Panc1 (cell line): Measurements from ENCODE around the gene DIAPH1. TPM values are rescaled to one million over a fixed set of nuclear protein-coding genes. Genes with fewer than 3 reads are reported as not detected.

Experiments
- ATAC-seq: fragments of 200-7000 bp; cut with Tn5 transposase; 2 replicates; pipeline ENCODE4 v1.9.1; 2020; ENCODE audit warnings: mild to moderate bottlenecking, moderate library complexity
- BruUV-seq: library from RNA; stranded (reverse); fragments of 400-500 nt; replicated peaks from 2 replicates; lab custom pipeline; 2021; lab: Mats Ljungman, UMichigan
- CTCF ChIA-PET: fragments of 300-600 bp; sonication (Branson Sonifier 250); formaldehyde crosslinking; loops from one replicate; lab custom pipeline; 2022; ENCODE audit warnings: antibody characterized with exemption; lab: Charles Lee
- POLR2A ChIA-PET: fragments of 300-600 bp; sonication (Branson Sonifier 250); formaldehyde crosslinking; loops from one replicate; lab custom pipeline; 2022; ENCODE audit warnings: antibody characterized with exemption; lab: Charles Lee
- DNase-seq: peaks from one replicate; pipeline ENCODE4 v3.0.0-alpha.2; 2010; ENCODE audit warnings: low read depth, low spot score
- H3K27ac ChIP-seq: 2 replicates; pipeline ENCODE4 v1.5.1; 2011; ENCODE audit warnings: mild to moderate bottlenecking, low read length, inconsistent platforms
- H3K27me3 ChIP-seq: fragments of 200-500 bp; sonication (Bioruptor generic); 2 replicates; pipeline ENCODE4 v1.6.0; 2014; ENCODE audit warnings: low read length, inconsistent platforms; ENCODE audit not compliant: control insufficient read depth, insufficient read depth
- H3K36me3 ChIP-seq: fragments of 200-500 bp; sonication (Bioruptor generic); 2 replicates; pipeline ENCODE4 v1.5.1; 2014; ENCODE audit warnings: inconsistent platforms, mild to moderate bottlenecking, low read length, moderate library complexity; ENCODE audit not compliant: control insufficient read depth, insufficient read depth
- H3K4me1 ChIP-seq: 2 replicates; pipeline ENCODE4 v1.5.1; 2011; ENCODE audit warnings: inconsistent platforms, mild to moderate bottlenecking, low read length, moderate library complexity; ENCODE audit not compliant: control insufficient read depth, insufficient read depth
- H3K4me3 ChIP-seq, 2 experiments: 2 replicates each; pipeline ENCODE4 v1.5.1; 2011 to 2012; ENCODE audit warnings: low read depth in 2 of 2, low read length in 2 of 2, mild to moderate bottlenecking in 2 of 2, inconsistent platforms in 1 of 2, moderate library complexity in 1 of 2
- H3K9me3 ChIP-seq: fragments of 200-500 bp; sonication (Bioruptor generic); 2 replicates; pipeline ENCODE4 v1.5.1; 2014; ENCODE audit warnings: low read depth, mild to moderate bottlenecking, inconsistent platforms, low read length, moderate library complexity; ENCODE audit not compliant: control insufficient read depth, insufficient read depth
- CTCF ChIP-seq: fragments of 450-650 bp; IDR thresholded peaks from 2 replicates; pipeline ENCODE4 v1.5.1; 2017; ENCODE audit warnings: mild to moderate bottlenecking
- POLR2AphosphoS5 ChIP-seq: IDR thresholded peaks from 2 replicates; pipeline ENCODE4 v1.6.1; 2012; ENCODE audit warnings: mild to moderate bottlenecking, low read depth, low read length, moderate library complexity
- SIN3A ChIP-seq: IDR thresholded peaks from 2 replicates; pipeline ENCODE4 v1.6.1; 2012; ENCODE audit warnings: low read depth, mild to moderate bottlenecking, low read length, moderate library complexity, borderline replicate concordance; ENCODE audit not compliant: insufficient read depth
- TCF7L2 ChIP-seq: IDR thresholded peaks from 2 replicates; pipeline ENCODE4 v1.6.1; 2011; ENCODE audit warnings: mild to moderate bottlenecking, low read depth, low read length, inconsistent platforms
- in situ Hi-C: cut with HindIII; loops from 2 replicates; pipeline ENCODE4 v1.10.0; 2016; ENCODE audit warnings: low sequenced_read_pairs, low pct_unique_long_range_greater_than_20kb
- intact Hi-C: fragments of 100-400 bp; cut with micrococcal nuclease; formaldehyde crosslinking; loops from one replicate; pipeline ENCODE4 v1.10.0; 2022; ENCODE audit not compliant: unreplicated experiment
- total RNA-seq: library from RNA; stranded (reverse); gene quantifications from one replicate; pipeline ENCODE4 v1.2.1, GENCODE V29; 2021; ENCODE audit not compliant: unreplicated experiment
- TF ChIP-seq, protein P1 (sequence below), 2 experiments: IDR thresholded peaks; 2 replicates each; pipeline ENCODE4 v1.6.1; 2011 to 2012; ENCODE audit warnings: low read depth in 2 of 2, control low read depth in 1 of 2, low read length in 1 of 2, mild to moderate bottlenecking in 1 of 2, moderate library complexity in 1 of 2; ENCODE audit not compliant: insufficient read depth in 1 of 2

The DIAPH1 gene
- total RNA-seq, 1 experiment from 2014 or later = 155 TPM

DNA sequence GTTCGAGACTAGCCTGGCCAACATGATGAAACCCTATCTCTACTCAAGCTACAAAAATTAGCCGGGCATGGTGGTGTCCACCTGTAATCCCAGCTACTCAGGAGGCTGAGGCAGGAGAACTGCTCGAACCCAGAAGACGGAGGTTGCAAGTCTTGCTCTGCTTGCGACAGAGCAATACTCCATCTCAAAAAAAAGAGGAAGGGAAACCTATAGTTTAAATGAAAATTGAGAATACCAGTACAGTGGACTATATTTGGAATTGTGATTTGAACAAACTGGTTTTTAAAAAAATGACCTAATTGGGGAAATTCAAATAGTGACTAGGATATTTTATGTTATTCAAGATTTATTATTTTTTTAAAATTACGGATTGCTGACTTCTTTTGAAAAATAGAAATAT lies 33.2 kb downstream of the DIAPH1 start:
- H3K27ac ChIP-seq = no peak overlapping the region
- ChIA-PET CTCF (no interaction called here), POLR2A (no interaction called here)
- intact Hi-C loops (no loop called here), in situ Hi-C loops (no loop called here)
- no peak for DNase-seq
- ATAC-seq = no peak
- H3K36me3 ChIP-seq = peaks cover 31% of the 10 kb centered on the region
- H3K4me1 ChIP-seq = no peaks in the 10 kb centered on the region
- TF ChIP-seq POLR2AphosphoS5 (no peak), TCF7L2 (no peak), CTCF (no peak), SIN3A (no peak)
- TF ChIP-seq, protein P1, sequence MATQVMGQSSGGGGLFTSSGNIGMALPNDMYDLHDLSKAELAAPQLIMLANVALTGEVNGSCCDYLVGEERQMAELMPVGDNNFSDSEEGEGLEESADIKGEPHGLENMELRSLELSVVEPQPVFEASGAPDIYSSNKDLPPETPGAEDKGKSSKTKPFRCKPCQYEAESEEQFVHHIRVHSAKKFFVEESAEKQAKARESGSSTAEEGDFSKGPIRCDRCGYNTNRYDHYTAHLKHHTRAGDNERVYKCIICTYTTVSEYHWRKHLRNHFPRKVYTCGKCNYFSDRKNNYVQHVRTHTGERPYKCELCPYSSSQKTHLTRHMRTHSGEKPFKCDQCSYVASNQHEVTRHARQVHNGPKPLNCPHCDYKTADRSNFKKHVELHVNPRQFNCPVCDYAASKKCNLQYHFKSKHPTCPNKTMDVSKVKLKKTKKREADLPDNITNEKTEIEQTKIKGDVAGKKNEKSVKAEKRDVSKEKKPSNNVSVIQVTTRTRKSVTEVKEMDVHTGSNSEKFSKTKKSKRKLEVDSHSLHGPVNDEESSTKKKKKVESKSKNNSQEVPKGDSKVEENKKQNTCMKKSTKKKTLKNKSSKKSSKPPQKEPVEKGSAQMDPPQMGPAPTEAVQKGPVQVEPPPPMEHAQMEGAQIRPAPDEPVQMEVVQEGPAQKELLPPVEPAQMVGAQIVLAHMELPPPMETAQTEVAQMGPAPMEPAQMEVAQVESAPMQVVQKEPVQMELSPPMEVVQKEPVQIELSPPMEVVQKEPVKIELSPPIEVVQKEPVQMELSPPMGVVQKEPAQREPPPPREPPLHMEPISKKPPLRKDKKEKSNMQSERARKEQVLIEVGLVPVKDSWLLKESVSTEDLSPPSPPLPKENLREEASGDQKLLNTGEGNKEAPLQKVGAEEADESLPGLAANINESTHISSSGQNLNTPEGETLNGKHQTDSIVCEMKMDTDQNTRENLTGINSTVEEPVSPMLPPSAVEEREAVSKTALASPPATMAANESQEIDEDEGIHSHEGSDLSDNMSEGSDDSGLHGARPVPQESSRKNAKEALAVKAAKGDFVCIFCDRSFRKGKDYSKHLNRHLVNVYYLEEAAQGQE (IDR thresholded peaks at IDR 0.05; ENCODE audit: insufficient read depth in 1 of 2, low read depth in 2 of 2, low read length in 1 of 2) = no peak
- no peak overlapping the region for H3K4me3 ChIP-seq
- no peaks in the 10 kb centered on the region for H3K27me3 ChIP-seq
- no peaks in the 10 kb centered on the region for H3K9me3 ChIP-seq
- no TSS peak for BruUV-seq

- ChIA-PET POLR2A (no interaction called here), CTCF (interaction anchor here (0.5 to 1.8 kb wide), 2 partner anchors 10 to 11 kb away, joined by 3 to 7 read pairs; no protein-coding TSS in a partner anchor)
- no peak overlapping the region for H3K4me3 ChIP-seq
- in situ Hi-C loops (no loop called here), intact Hi-C loops (no loop called here)
- no peaks in the 10 kb centered on the region for H3K27me3 ChIP-seq
- H3K4me1 ChIP-seq = no peaks in the 10 kb centered on the region
- ATAC-seq (0 out of 2 replicates have a peak, but pooled peaks have one; percentile 17), DNase-seq (no peak)
- no peak overlapping the region for H3K27ac ChIP-seq
- no peaks in the 10 kb centered on the region for H3K9me3 ChIP-seq
- TF ChIP-seq, protein P1 (IDR thresholded peaks at IDR 0.05; ENCODE audit: insufficient read depth in 1 of 2, low read depth in 2 of 2, low read length in 1 of 2) = no peak
- no peak for TF ChIP-seq TCF7L2
- no peak for TF ChIP-seq CTCF
- TF ChIP-seq SIN3A = no peak
- no peak for TF ChIP-seq POLR2AphosphoS5
- no TSS peak for BruUV-seq
- H3K36me3 ChIP-seq = peaks cover 63% of the 10 kb centered on the region
Observed at GRCh38 chr5:141574122-141574510, 44.7 kb downstream of the DIAPH1 start.
